Lower lobe of right lung (tissue), 2 donors: Measurements from ENCODE around the gene CBFA2T3. TPM values are rescaled to one million over a fixed set of nuclear protein-coding genes. Genes with fewer than 3 reads are reported as not detected.
A peak's percentile ranks its signal among the peaks of the same experiment; 100 is the strongest.

Experiments
- ATAC-seq, 2 donors: fragments of 200-7000 bp; cut with Tn5 transposase; one replicate each; pipeline ENCODE4 v1.9.1; 2020 to 2022; ENCODE audit warnings: mild to moderate bottlenecking in 2 of 2, moderate library complexity in 2 of 2
- DNase-seq: peaks from one replicate; pipeline ENCODE4 v3.0.0-alpha.2; 2020
- H3K27ac ChIP-seq: fragments of 200-600 bp; one replicate; pipeline ENCODE4 v1.8.0; 2022
- H3K27me3 ChIP-seq: fragments of 200-600 bp; one replicate; pipeline ENCODE4 v1.8.0; 2022; ENCODE audit warnings: low read depth
- H3K36me3 ChIP-seq: fragments of 200-600 bp; one replicate; pipeline ENCODE4 v1.8.0; 2022; ENCODE audit warnings: mild to moderate bottlenecking
- H3K4me1 ChIP-seq: fragments of 200-600 bp; one replicate; pipeline ENCODE4 v1.8.0; 2022
- H3K4me3 ChIP-seq: fragments of 200-600 bp; one replicate; pipeline ENCODE4 v1.8.0; 2022; ENCODE audit warnings: mild to moderate bottlenecking
- H3K9me3 ChIP-seq: fragments of 200-600 bp; one replicate; pipeline ENCODE4 v1.8.0; 2022
- CTCF ChIP-seq: fragments of 200-600 bp; IDR thresholded peaks from one replicate; pipeline ENCODE4 v1.8.0; 2022; ENCODE audit warnings: antibody characterized with exemption, mild to moderate bottlenecking
- intact Hi-C: fragments of 100-400 bp; cut with DNase I; formaldehyde crosslinking; loops from one replicate; pipeline ENCODE4 v1.11.0; 2022
- total RNA-seq: library from RNA; stranded (reverse); fragmentation: NEBNext Ultra II Directional; extraction: Animal tissue kit (Norgen Biotek cat#: 25700); gene quantifications from one replicate; pipeline ENCODE4 v1.2.1, GENCODE V29; 2021
- donor health status: DM: no; HTN: yes; CAD: no; lungs with severe emphysema.

The CBFA2T3 gene
- total RNA-seq, 1 donor from 2014 or later: 14.3 TPM

GRCh38 chr16:88945473-88945872 lies 31.5 kb downstream of the CBFA2T3 start:
- no peak overlapping the region for H3K4me3 ChIP-seq
- no peaks in the 10 kb centered on the region for H3K9me3 ChIP-seq
- TF ChIP-seq CTCF: no peak
- intact Hi-C loops: no loop called here
- H3K27ac ChIP-seq: no peak overlapping the region
- peaks cover 8% of the 10 kb centered on the region for H3K4me1 ChIP-seq
- DNase-seq (no peak), ATAC-seq (no peak)
- H3K36me3 ChIP-seq: no peaks in the 10 kb centered on the region
- peaks cover 11% of the 10 kb centered on the region for H3K27me3 ChIP-seq

DNA sequence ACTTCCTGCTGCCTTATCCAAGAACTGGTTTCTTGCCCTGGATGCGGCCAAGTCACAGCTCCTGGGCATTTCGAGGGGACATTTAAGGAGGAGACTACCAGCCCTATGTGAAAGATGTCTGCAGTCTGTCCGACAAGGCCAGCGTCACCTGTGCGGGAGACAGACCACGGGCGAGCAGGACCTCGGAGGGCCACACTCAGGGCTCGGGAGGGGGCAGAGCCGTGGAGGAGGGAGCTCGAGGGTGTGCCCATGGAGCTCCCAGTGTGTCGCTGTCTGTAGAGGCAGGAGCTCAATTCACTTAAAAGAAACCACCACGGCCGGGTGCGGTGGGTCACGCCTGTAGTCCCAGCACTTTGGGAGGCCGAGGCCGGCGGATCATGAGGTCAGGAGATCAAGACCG lies 33.3 kb downstream of the CBFA2T3 start:
- Histone ChIP-seq H3K27ac (no peak overlapping the region), H3K4me1 (peaks cover 26% of the 10 kb centered on the region), H3K27me3 (peaks cover 25% of the 10 kb centered on the region), H3K36me3 (no peaks in the 10 kb centered on the region), H3K4me3 (no peak overlapping the region), H3K9me3 (no peaks in the 10 kb centered on the region)
- TF ChIP-seq CTCF: no peak
- DNase-seq (no peak), ATAC-seq (no peak)
- intact Hi-C loops: no loop called here

DNA sequence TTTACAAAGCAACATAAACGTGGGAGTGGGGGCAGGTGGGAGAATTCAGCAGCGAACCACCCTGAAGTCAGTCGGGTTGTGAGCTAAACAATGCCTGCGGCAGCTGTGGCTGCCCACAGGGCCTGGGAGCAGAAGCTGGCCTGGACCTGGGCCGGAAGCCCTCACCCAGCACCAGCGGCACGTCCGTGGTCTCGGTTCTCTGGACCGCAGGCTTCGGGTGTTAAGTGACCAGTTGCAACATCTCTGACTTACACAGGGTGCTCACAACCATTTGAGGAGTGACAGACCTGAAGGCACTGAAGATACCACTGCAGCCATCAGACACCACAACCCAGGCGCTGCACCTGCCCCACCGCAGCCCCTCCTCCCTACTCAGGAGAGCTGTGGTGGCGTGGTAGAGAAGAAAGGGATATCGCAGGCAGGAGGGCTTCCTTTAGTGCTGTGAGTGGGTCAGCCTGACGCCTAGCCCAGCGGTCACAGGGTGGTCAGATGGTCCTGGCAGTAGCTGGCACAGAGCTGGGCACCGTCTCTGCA lies 33.8 kb downstream of the CBFA2T3 start:
- TF ChIP-seq CTCF: no peak
- peaks cover 31% of the 10 kb centered on the region for H3K4me1 ChIP-seq
- no peak overlapping the region for H3K27ac ChIP-seq
- peaks cover 26% of the 10 kb centered on the region for H3K27me3 ChIP-seq
- DNase-seq: no peak
- no peaks in the 10 kb centered on the region for H3K9me3 ChIP-seq
- H3K4me3 ChIP-seq: no peak overlapping the region
- intact Hi-C loops: no loop called here
- ATAC-seq: no peak
- no peaks in the 10 kb centered on the region for H3K36me3 ChIP-seq

DNA sequence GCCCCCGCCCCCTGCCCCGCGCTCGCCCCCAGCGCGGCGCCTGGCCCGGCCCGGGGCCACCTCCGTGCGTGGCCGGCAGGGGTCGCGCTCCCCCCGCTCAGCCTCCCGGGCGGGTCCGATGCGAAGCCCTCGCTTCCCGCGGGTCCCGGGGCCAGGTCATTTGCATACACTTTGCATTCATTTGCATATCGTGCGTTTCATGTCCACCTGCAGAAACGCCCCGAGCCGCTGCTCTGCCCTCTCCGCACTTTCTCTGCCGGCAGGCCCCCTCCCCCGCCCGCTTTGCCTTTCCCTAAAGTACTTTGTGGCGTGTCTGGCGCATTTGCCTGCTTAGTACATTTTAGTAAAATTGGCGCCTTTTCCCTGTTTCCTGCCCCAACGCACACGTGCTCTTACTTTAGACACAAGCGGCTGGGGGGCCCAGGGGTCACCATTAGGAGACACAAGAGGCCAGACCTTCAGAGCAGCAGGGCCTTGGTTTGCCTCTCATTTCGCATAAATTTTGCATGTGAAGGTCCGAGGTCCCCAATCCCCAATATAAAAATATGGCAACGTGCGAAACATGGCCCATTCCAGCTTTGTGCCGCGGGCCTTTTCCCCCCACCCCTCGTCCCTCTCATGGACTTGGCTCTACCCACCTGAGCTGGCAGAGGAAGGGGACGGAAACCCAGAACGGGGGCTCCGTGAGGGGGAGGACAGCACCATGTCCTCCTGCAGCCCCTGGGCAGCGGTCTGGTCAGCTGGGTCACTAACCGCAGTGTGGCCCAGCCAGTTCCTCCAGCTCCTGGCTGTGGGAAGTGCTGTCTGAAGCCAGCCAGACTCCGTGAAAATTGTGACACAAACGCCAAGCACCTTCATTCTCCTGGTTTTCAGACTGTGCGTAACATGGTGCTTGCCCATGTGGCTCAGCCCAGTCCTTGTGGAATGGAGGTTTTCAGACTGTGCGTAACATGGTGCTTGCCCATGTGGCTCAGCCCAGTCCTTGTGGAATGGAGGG lies 34.8 kb downstream of the CBFA2T3 start:
- peaks cover 26% of the 10 kb centered on the region for H3K27me3 ChIP-seq
- no peak overlapping the region for H3K27ac ChIP-seq

More for the DNA sequence above, 34.8 kb downstream of the CBFA2T3 start:
- peak; percentile 47 for TF ChIP-seq CTCF
- DNase-seq (peak; percentile 76), ATAC-seq (peak; percentile 54 to 69)
- Histone ChIP-seq H3K9me3 (no peaks in the 10 kb centered on the region), H3K36me3 (no peaks in the 10 kb centered on the region), H3K4me3 (peak overlapping the region; percentile 37), H3K4me1 (peaks cover 41% of the 10 kb centered on the region)
- intact Hi-C loops: no loop called here
